HG02571 (cell line): ENCODE results near the gene LGALS3BP.

Experiments used
- ATAC-seq: cut with Tn5 transposase; IDR thresholded peaks from one replicate; pipeline ENCODE4 v1.9.1; 2021; ENCODE audit warnings: mild to moderate bottlenecking, moderate library complexity; ENCODE audit not compliant: unreplicated experiment

LGALS3BP gene

DNA sequence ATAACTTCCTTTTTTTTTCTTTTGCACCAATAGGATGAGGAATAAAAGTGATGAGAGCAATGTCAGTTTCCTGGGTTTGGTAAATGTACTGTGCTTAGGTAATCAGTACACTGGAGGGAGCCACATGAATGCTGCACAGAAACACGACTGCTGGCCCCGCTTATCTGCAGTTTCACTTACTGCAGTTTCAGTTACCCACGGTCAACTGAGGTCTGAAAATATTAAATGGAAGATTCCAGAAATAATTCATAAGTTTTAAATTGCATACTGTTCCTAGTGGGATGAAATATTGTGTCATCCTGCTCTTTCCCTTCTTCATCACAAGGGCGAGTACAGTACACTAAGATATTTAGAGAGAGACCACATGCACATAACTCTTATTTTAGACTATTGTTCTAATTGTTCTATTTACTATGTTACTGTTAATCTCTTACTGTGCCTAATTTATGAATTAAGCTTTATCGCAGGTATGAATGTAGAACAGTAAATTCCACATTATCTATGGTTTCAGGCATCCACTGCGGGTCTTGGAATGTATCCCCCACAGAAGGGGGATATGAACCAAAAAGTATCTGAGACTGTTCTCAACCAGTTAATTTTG, 6.4 kb upstream of the LGALS3BP start:
- ATAC-seq = no peak

- ATAC-seq = no peak
These were observed 5.7 kb upstream of the LGALS3BP start for GRCh38 chr17:78985395-78985794.

- ATAC-seq = no peak
These were observed 1.5 kb upstream of the LGALS3BP start for GRCh38 chr17:78981010-78981888.

DNA sequence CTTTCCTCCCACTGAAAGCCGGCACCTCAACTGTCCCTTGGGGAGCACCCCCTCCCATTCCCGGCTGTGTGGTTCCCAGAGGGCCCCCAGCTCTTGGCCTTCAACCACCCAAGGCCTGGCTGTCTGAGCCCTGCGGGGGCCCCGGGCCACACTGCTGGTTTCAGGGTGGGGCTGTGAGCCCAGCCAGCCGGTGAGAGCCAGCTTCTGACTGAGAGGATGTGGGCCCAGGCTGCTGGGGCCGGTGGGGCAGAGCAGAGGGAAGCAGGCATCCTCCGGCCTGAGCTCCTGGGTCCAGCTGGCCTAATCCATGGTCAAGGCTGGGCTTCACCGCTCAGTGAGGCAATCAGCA, 875 bp upstream of the LGALS3BP start:
- ATAC-seq = no peak

DNA sequence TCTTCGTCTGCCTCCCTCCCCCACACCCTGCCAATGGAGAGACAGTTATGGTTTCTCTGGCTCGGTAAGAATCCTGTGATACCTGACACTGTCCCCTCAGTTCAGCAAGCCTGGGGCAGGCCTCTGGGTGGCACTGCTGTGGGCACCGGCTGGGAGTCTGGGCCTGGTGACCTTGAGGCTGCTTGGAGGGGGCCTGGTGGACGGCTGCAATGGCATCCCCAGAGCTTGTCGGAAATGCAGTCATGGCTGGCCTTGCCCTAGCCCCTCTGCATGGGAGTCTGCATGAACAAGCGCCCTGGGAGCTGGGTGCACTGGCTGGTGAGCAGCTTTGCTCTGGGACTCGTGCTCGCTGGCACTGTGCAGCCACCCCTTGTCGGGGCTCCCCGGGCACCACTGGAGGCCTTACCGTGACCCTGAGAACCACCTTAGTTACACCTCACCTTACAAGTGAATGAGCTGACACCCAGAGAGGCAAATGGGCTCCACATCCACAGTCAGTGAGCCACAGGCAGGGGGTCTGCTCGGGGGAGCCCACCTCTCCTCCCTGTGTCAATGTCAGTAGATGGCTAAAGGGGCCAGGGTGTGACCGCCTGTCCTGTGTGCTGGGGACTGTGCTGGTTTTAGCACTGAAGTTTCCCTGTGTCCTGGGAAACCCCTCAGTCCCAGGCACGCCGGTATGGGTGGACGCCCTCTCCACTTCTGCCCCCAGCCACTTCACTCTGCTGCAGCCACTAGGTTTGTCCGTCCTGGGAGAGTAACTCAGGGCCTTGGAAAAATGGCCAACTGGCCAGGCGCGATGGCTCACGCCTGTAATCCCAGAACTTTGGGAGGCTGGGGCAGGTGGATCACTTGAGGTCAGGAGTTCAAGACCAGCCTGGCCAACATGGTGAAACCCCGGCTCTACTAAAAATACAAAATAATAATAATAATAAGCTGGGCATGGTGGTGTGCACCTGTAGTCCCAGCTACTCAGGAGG, 1.4 kb downstream of the LGALS3BP start:
- ATAC-seq = no peak

DNA sequence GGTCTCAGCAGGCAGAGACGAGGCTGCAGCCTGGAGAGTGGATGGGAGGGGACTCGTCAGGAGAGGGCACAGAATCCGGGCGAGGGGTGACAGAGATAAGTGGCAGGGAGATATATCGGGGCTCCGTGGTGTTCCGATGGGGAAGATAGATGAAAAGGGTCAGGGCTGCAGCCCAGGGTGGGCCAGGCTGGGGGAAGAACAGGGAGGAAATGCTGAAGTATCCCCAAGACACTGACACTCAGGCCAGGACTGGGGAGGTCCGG, 2.1 kb downstream of the LGALS3BP start:
- no peak for ATAC-seq

- ATAC-seq = no peak
These were observed 2.6 kb downstream of the LGALS3BP start for GRCh38 chr17:78976907-78977680.

DNA sequence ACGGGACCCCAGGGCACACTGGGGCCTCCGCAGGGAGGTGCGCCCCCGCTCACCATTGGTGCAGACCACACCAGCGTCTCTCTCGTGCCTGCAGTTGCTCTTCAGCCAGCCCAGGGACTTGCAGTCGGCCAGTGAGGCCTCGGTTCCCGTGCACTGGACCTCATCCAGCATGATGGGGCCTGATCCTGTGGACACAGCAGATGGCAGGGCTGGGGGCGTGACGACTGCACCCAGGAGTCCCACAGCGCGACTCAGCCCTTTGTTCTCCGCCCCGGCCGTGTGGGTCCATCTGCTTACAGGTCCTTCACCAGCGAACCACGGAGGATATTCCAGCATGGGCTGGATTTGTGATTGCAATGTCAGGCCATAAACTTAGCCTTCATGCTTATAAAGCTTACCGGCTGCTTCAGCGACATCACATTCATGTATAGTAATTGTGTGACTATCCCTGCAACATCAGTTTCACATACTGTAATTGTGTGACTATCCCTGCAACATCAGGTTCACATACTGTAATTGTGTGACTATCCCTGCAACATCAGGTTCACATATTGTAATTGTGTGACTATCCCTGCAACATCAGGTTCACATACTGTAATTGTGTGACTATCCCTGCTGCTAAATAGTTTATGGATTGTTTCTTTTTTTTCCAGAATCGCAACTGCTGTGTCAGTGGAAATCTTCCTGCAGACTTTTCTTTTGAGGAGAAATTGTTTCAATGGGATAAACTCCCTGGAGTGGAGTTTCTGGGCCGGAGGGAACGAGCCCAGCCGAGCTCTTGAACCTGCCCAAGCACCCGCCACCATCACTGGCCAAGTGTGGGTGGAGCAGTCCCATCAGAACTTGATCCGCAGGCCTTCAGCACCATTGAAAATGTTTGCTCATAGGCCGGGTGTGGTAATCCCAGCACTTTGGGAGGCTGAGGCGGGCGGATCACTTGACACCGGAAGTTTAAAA, 4.8 kb downstream of the LGALS3BP start:
- ATAC-seq = no peak

DNA sequence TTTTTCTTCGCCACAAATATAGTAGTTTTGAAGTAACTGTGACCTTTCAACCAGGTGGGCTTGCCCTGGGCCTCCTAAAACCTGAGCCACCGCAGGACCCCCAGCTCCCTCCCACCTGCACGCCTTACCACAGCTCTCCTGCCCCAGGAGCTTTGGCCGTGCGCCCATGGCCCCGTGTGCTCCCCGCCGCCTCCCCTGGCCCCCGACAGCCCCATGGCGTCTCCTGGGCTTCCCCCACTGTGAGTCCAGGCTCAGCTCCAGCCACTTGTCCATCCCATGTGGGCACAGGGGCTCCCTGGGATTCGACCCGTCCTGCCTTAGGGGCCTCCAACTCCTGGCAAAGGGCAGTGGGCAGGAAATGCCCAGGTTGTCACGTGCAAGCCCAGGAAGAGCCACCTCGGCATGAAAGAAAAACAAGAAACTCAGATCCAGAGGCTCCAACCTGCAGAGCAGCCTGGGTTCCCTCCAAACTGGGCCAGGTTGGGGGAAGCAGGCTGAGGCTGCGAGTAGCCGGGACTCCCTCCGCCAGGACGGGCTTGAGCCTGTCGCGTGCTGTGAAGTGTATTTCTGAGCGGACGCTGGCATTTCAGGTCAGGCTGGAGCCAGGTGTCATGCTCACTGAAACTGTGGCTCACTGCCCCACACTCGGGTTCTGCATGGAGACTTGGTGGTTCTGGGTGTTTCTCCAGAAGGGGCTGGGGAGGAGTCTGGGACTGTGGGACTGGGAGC, 5.8 kb downstream of the LGALS3BP start:
- ATAC-seq = no peak

DNA sequence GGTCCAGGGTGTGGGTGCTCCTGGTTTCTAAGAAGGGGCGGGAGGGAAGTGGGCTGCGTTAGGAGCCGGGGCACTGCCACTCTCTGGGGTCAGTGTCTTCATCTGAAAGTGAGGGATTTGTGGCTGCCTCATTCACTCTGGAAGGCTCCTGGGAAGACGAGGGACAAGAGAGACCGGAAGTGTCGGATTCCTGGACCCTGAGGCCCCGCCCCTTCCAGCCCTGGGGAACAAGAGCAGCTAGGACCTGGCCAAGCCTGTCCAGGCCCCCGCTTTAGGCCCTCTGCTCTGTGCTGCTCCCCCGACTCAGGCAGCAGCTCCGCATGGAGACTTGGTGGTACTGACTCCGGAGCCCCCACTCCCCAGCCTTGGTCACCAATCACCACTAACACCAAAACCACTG, 6.5 kb downstream of the LGALS3BP start:
- ATAC-seq = no peak

- ATAC-seq = no peak
These were observed 7.1 kb downstream of the LGALS3BP start for GRCh38 chr17:78972507-78973105.

DNA sequence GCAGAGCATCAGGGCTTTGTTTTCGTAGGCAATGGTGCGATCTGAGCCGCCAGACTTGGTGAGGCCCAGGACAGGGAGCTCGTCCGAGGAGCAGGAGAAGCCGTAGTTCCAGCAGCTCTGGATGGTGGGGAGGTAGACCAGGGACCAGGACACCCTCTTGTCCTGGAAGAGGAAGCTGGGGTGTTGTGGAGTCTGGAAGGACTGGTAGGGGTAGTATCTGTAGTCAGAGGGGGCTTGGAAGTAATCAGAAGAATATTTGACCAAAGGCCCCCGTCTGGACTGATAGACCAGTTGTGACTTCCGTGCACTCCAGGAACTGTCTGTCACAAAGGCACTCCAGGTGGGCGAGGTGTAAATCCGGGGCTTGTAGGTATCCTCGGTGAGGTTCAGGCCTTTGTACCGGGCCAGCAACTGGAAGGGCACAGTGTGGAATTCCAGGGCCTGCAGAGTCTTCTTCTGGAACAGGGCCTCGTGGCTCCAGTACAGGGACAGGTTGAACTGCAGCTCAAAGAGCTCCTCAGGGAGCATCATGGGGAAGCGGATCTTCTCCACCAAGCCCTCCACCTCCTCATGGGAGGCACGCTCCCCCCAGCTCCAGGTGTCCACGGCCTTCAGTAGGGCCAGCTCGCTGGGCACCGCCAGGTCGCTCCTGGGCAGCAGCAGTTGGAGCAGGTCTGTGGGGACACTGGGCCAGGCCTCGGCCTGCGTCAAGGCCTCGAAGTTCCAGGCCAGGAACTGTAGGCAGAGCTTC, 7.8 kb downstream of the LGALS3BP start:
- no peak for ATAC-seq

DNA sequence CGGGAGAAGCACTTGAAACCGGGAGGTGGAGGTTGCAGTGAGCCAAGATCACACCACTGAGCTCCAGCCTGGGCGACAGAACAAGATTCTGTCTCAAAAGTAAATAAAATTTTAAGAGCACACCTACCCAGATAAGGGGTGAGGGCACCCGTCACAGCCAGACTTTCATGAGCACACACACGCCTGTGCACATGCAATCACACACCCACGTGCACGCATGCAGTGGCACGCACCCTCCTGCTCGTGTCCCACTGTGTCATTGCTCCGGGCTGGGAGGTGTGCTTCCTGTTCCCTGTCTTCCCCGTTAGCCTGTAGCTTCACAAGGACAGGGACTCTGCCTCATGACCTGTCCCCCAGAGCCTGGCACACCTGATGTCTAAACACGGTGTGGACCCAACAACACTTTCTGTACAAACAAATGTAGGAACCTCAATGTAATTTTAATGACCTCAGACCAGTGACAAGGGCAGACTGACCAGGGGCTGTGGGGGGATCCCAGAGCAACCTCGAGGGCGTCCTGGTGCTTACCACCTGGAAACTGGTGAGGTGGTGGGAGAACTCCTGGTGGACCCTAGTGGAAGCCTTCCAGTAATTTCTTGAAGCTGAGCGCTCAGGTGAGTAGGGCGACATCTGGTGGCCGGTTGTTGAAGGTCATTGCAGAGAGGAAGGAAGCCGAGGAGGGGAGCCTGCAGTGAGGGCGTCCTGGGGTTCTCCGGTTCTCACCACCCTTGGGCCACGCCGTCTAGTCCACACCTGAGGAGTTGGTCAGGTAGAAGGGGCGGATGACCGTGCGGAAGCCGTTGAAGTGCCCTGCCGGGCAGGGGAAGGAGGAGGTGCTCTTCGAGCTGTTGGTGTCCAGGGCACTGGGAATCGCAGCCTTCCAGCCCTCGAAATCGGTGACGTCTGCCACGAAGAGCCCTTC, 8.6 kb downstream of the LGALS3BP start:
- ATAC-seq = no peak

DNA sequence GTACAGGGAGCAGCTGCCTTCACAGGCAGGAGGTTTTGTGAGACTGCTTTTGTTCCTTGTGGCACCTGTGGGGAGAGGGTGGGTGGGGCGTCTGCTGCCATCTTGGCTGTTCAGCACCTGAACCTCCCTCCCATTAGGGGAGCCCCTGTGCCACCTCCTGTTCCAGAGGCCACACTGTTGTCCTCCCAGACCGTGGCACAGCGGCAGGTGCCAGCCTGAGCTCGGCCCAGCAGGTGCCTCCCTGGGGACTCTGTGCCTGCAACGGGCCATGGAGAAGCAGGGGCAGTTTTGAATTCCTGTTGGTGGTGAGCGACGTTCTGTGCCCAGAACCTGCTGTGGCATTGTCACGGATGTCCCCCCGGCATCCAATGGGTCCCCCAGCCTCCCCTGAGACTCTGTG, 9.9 kb downstream of the LGALS3BP start:
- no peak for ATAC-seq

DNA sequence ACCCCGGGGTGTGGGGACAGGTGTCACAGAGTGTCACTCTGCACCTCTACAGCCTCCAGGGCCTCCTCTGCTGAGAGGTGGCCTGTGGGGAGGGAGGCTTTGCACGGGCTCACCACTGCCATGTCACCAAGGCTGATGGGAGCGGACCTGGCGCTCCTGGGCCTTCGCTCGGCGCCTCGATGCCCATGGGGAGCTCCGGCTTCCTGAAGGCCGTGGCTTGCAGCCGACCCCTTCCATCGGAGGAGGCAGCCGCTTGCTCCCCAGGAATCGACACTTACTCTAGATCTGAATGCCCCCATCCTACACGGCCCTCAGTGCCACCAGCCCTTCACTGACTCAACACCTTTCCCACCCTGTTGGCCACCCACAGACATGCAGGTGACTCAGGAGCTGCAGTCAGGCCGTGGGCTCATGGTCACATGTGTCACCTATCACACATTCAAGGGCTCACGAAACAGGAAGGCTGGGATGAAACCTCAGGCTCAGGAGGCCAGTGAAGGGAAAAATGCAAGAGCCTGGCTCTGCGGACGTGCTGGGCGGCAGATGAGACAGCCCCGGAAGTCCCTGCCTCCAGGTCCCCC, 11.9 kb downstream of the LGALS3BP start:
- no peak for ATAC-seq

GRCh38 chr17:78966910-78967600, 12.7 kb downstream of the LGALS3BP start:
- ATAC-seq = no peak
